HEK293 (cell line): ENCODE data around the gene PACS1.

ENCODE experiments used
- FEZF1 ChIP-seq: fragments of 450-650 bp; formaldehyde crosslinking; IDR thresholded peaks from 2 replicates; pipeline ENCODE4 v1.5.1; 2016; ENCODE audit warnings: missing biosample characterization, missing genetic modification characterization
- MYNN ChIP-seq: fragments of 450-650 bp; formaldehyde crosslinking; IDR thresholded peaks from 2 replicates; pipeline ENCODE4 v1.5.1; 2016; ENCODE audit warnings: missing biosample characterization, missing genetic modification characterization, borderline replicate concordance
- ZBTB17 ChIP-seq: fragments of 450-650 bp; formaldehyde crosslinking; IDR thresholded peaks from 2 replicates; pipeline ENCODE4 v1.5.1; 2016; ENCODE audit warnings: missing biosample characterization, missing genetic modification characterization
- ZNF140 ChIP-seq: fragments of 450-650 bp; formaldehyde crosslinking; IDR thresholded peaks from 2 replicates; pipeline ENCODE4 v1.5.1; 2016; ENCODE audit warnings: missing biosample characterization, missing genetic modification characterization
- ZNF23 ChIP-seq: fragments of 450-650 bp; formaldehyde crosslinking; IDR thresholded peaks from 2 replicates; pipeline ENCODE4 v1.5.1; 2016; ENCODE audit warnings: missing biosample characterization, missing genetic modification characterization, borderline replicate concordance
- ZNF266 ChIP-seq: fragments of 450-650 bp; formaldehyde crosslinking; IDR thresholded peaks from 2 replicates; pipeline ENCODE4 v1.5.1; 2016; ENCODE audit warnings: missing biosample characterization, missing genetic modification characterization, low read depth
- ZNF335 ChIP-seq: fragments of 450-650 bp; formaldehyde crosslinking; conservative IDR thresholded peaks from 2 replicates; pipeline ENCODE4 v1.5.1; 2016; ENCODE audit warnings: missing biosample characterization, missing genetic modification characterization
- ZNF350 ChIP-seq: fragments of 450-650 bp; formaldehyde crosslinking; IDR thresholded peaks from 2 replicates; pipeline ENCODE4 v1.5.0; 2017; ENCODE audit warnings: missing biosample characterization, mild to moderate bottlenecking, missing genetic modification characterization
- ZNF544 ChIP-seq: fragments of 450-650 bp; formaldehyde crosslinking; IDR thresholded peaks from 2 replicates; pipeline ENCODE4 v1.5.0; 2017; ENCODE audit warnings: missing biosample characterization, missing genetic modification characterization
- ZNF600 ChIP-seq: fragments of 450-650 bp; formaldehyde crosslinking; IDR thresholded peaks from 2 replicates; pipeline ENCODE4 v1.5.1; 2016; ENCODE audit warnings: missing biosample characterization, missing genetic modification characterization
- ZNF623 ChIP-seq: fragments of 450-650 bp; formaldehyde crosslinking; IDR thresholded peaks from 2 replicates; pipeline ENCODE4 v1.5.1; 2016; ENCODE audit warnings: missing biosample characterization, missing genetic modification characterization
- ZSCAN23 ChIP-seq: fragments of 450-650 bp; formaldehyde crosslinking; IDR thresholded peaks from 2 replicates; pipeline ENCODE4 v1.5.1; 2016; ENCODE audit warnings: missing biosample characterization, missing genetic modification characterization
- TF ChIP-seq, protein P1 (sequence below): fragments of 450-650 bp; formaldehyde crosslinking; IDR thresholded peaks from 2 replicates; pipeline ENCODE4 v1.5.1; 2016; ENCODE audit warnings: missing biosample characterization, missing genetic modification characterization
- TF ChIP-seq, protein P2 (sequence below): fragments of 450-650 bp; formaldehyde crosslinking; IDR thresholded peaks from 2 replicates; pipeline ENCODE4 v1.5.1; 2016; ENCODE audit warnings: missing biosample characterization, missing genetic modification characterization
- TF ChIP-seq, protein P3 (sequence below): fragments of 450-650 bp; formaldehyde crosslinking; IDR thresholded peaks from 2 replicates; pipeline ENCODE4 v1.5.1; 2016; ENCODE audit warnings: missing biosample characterization, missing genetic modification characterization, low read depth
- TF ChIP-seq, protein P4 (sequence below): fragments of 450-650 bp; IDR thresholded peaks from 2 replicates; pipeline ENCODE4 v1.5.1; 2018; ENCODE audit warnings: missing biosample characterization, missing genetic modification characterization
- TF ChIP-seq, protein P5 (sequence below): fragments of 450-650 bp; formaldehyde crosslinking; IDR thresholded peaks from 2 replicates; pipeline ENCODE4 v1.5.1; 2016; ENCODE audit warnings: missing biosample characterization, missing genetic modification characterization
- TF ChIP-seq, protein P6 (sequence below): fragments of 450-650 bp; formaldehyde crosslinking; IDR thresholded peaks from 2 replicates; pipeline ENCODE4 v1.5.1; 2016; ENCODE audit warnings: missing biosample characterization, missing genetic modification characterization, borderline replicate concordance

Gene PACS1

DNA sequence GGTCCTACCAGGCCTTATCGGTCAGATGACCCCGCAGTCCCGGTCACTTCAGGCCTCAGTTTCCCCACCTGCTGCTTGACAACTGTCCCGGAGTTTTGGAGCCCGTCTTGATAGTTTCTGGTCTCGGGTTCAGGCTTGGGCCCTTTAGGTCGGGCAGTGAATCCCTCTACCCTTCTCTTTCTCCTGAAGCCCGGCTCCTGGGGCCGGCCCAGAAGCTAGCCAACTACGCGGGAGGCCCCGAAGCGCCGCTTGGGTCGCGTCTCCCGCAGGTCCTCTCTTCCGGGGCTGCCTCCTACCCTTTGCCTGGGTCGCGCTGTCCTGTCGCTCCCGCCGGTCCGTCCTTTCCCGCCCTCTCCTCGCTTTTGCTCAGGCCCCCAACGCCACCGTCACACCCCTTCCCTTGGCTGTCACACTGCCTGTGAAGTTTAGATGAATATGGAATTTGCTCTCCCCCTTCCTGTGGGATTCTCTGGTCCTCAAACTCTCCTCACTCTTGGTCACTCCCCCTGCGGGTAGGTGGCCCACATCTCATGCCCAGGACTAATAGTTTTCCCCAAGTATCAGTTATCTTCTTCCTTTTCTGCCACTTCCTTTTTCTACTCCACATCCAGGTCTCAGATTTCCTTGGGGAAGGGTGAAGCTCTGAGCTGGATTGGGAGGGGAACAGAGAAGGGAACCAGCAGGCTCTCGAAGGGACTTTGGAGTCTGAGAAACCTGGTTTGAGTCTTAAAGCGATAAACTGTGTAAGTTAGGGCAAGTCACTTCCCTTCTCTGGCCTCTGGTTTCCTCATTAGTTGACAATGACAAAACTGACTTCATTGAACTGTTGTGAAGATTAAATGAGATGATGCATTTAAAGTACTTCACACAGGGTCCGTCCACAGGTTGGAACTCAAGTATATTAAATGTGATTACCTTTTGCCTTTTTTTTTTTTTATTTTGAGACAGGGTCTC, 199.2 kb downstream of the PACS1 start (continued):
- TF ChIP-seq ZNF23: no peak
- TF ChIP-seq, protein P1, sequence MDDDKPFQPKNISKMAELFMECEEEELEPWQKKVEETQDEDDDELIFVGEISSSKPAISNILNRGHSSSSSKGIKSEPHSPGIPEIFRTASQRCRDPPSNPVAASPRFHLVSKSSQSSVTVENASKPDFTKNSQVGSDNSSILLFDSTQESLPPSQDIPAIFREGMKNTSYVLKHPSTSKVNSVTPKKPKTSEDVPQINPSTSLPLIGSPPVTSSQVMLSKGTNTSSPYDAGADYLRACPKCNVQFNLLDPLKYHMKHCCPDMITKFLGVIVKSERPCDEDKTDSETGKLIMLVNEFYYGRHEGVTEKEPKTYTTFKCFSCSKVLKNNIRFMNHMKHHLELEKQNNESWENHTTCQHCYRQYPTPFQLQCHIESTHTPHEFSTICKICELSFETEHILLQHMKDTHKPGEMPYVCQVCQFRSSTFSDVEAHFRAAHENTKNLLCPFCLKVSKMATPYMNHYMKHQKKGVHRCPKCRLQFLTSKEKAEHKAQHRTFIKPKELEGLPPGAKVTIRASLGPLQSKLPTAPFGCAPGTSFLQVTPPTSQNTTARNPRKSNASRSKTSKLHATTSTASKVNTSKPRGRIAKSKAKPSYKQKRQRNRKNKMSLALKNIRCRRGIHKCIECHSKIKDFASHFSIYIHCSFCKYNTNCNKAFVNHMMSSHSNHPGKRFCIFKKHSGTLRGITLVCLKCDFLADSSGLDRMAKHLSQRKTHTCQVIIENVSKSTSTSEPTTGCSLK (tag by site-specific recombination): no peak
- TF ChIP-seq FEZF1: no peak
- TF ChIP-seq, protein P2, sequence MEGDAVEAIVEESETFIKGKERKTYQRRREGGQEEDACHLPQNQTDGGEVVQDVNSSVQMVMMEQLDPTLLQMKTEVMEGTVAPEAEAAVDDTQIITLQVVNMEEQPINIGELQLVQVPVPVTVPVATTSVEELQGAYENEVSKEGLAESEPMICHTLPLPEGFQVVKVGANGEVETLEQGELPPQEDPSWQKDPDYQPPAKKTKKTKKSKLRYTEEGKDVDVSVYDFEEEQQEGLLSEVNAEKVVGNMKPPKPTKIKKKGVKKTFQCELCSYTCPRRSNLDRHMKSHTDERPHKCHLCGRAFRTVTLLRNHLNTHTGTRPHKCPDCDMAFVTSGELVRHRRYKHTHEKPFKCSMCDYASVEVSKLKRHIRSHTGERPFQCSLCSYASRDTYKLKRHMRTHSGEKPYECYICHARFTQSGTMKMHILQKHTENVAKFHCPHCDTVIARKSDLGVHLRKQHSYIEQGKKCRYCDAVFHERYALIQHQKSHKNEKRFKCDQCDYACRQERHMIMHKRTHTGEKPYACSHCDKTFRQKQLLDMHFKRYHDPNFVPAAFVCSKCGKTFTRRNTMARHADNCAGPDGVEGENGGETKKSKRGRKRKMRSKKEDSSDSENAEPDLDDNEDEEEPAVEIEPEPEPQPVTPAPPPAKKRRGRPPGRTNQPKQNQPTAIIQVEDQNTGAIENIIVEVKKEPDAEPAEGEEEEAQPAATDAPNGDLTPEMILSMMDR (tag by site-specific recombination): peak; percentile 29; the same call in 1 of the 2 replicates
- TF ChIP-seq ZNF140 (tag by site-specific recombination): no peak
- TF ChIP-seq, protein P3, sequence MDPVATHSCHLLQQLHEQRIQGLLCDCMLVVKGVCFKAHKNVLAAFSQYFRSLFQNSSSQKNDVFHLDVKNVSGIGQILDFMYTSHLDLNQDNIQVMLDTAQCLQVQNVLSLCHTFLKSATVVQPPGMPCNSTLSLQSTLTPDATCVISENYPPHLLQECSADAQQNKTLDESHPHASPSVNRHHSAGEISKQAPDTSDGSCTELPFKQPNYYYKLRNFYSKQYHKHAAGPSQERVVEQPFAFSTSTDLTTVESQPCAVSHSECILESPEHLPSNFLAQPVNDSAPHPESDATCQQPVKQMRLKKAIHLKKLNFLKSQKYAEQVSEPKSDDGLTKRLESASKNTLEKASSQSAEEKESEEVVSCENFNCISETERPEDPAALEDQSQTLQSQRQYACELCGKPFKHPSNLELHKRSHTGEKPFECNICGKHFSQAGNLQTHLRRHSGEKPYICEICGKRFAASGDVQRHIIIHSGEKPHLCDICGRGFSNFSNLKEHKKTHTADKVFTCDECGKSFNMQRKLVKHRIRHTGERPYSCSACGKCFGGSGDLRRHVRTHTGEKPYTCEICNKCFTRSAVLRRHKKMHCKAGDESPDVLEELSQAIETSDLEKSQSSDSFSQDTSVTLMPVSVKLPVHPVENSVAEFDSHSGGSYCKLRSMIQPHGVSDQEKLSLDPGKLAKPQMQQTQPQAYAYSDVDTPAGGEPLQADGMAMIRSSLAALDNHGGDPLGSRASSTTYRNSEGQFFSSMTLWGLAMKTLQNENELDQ (tag by site-specific recombination): no peak
- TF ChIP-seq ZNF335 (tag by site-specific recombination): peak; percentile 96
- peak; percentile 67; the same call in 1 of the 2 replicates for TF ChIP-seq ZBTB17 (tag by site-specific recombination)
- TF ChIP-seq ZNF544 (tag by site-specific recombination): no peak
- TF ChIP-seq, protein P4, sequence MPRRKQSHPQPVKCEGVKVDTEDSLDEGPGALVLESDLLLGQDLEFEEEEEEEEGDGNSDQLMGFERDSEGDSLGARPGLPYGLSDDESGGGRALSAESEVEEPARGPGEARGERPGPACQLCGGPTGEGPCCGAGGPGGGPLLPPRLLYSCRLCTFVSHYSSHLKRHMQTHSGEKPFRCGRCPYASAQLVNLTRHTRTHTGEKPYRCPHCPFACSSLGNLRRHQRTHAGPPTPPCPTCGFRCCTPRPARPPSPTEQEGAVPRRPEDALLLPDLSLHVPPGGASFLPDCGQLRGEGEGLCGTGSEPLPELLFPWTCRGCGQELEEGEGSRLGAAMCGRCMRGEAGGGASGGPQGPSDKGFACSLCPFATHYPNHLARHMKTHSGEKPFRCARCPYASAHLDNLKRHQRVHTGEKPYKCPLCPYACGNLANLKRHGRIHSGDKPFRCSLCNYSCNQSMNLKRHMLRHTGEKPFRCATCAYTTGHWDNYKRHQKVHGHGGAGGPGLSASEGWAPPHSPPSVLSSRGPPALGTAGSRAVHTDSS (tag by site-specific recombination): no peak
- TF ChIP-seq, protein P5, sequence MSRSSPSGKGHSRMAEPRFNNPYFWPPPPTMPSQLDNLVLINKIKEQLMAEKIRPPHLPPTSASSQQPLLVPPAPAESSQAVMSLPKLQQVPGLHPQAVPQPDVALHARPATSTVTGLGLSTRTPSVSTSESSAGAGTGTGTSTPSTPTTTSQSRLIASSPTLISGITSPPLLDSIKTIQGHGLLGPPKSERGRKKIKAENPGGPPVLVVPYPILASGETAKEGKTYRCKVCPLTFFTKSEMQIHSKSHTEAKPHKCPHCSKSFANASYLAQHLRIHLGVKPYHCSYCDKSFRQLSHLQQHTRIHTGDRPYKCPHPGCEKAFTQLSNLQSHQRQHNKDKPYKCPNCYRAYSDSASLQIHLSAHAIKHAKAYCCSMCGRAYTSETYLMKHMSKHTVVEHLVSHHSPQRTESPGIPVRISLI (tag by site-specific recombination): no peak
- no peak for TF ChIP-seq ZNF350 (tag by site-specific recombination)
- TF ChIP-seq ZNF600: peak; percentile 63
- TF ChIP-seq ZNF266 (tag by site-specific recombination): no peak
- no peak for TF ChIP-seq ZSCAN23
- TF ChIP-seq MYNN (tag by site-specific recombination): no peak
- TF ChIP-seq, protein P6, sequence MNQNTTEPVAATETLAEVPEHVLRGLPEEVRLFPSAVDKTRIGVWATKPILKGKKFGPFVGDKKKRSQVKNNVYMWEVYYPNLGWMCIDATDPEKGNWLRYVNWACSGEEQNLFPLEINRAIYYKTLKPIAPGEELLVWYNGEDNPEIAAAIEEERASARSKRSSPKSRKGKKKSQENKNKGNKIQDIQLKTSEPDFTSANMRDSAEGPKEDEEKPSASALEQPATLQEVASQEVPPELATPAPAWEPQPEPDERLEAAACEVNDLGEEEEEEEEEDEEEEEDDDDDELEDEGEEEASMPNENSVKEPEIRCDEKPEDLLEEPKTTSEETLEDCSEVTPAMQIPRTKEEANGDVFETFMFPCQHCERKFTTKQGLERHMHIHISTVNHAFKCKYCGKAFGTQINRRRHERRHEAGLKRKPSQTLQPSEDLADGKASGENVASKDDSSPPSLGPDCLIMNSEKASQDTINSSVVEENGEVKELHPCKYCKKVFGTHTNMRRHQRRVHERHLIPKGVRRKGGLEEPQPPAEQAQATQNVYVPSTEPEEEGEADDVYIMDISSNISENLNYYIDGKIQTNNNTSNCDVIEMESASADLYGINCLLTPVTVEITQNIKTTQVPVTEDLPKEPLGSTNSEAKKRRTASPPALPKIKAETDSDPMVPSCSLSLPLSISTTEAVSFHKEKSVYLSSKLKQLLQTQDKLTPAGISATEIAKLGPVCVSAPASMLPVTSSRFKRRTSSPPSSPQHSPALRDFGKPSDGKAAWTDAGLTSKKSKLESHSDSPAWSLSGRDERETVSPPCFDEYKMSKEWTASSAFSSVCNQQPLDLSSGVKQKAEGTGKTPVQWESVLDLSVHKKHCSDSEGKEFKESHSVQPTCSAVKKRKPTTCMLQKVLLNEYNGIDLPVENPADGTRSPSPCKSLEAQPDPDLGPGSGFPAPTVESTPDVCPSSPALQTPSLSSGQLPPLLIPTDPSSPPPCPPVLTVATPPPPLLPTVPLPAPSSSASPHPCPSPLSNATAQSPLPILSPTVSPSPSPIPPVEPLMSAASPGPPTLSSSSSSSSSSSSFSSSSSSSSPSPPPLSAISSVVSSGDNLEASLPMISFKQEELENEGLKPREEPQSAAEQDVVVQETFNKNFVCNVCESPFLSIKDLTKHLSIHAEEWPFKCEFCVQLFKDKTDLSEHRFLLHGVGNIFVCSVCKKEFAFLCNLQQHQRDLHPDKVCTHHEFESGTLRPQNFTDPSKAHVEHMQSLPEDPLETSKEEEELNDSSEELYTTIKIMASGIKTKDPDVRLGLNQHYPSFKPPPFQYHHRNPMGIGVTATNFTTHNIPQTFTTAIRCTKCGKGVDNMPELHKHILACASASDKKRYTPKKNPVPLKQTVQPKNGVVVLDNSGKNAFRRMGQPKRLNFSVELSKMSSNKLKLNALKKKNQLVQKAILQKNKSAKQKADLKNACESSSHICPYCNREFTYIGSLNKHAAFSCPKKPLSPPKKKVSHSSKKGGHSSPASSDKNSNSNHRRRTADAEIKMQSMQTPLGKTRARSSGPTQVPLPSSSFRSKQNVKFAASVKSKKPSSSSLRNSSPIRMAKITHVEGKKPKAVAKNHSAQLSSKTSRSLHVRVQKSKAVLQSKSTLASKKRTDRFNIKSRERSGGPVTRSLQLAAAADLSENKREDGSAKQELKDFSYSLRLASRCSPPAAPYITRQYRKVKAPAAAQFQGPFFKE (tag by site-specific recombination): no peak
- TF ChIP-seq ZNF623 (tag by site-specific recombination): 0 out of 2 replicates have a peak, but pooled peaks have one; percentile 11
